Stimulated activated memory B cell treated with anti-CD40 and anti-IgM and Interleukin-4, amounts not matched to agents 10 μg/mL and 1 μg/mL and 100 μg/mL, for 72 hours (primary cell): ENCODE measurements around the gene KCNJ14.

Source experiments
- ATAC-seq: fragments of 150-1000 bp; cut with Tn5 transposase; 2 replicates; pipeline ENCODE4 v1.10.0; 2021
- H3K27ac Mint-ChIP-seq: one replicate; pipeline ENCODE4 v1.8.0; 2022; ENCODE audit warnings: mild to moderate bottlenecking, mixed read lengths
- H3K27me3 Mint-ChIP-seq: one replicate; pipeline ENCODE4 v1.8.0; 2022; ENCODE audit warnings: mixed read lengths
- H3K36me3 Mint-ChIP-seq: one replicate; pipeline ENCODE4 v1.8.0; 2022; ENCODE audit warnings: mixed read lengths
- H3K4me1 Mint-ChIP-seq: one replicate; pipeline ENCODE4 v1.8.0; 2022; ENCODE audit warnings: mixed read lengths
- H3K4me3 Mint-ChIP-seq: one replicate; pipeline ENCODE4 v1.8.0; 2022; ENCODE audit warnings: mild to moderate bottlenecking, moderate library complexity, mixed read lengths
- H3K9me3 Mint-ChIP-seq: one replicate; pipeline ENCODE4 v1.8.0; 2022; ENCODE audit warnings: mixed read lengths

The KCNJ14 gene

DNA sequence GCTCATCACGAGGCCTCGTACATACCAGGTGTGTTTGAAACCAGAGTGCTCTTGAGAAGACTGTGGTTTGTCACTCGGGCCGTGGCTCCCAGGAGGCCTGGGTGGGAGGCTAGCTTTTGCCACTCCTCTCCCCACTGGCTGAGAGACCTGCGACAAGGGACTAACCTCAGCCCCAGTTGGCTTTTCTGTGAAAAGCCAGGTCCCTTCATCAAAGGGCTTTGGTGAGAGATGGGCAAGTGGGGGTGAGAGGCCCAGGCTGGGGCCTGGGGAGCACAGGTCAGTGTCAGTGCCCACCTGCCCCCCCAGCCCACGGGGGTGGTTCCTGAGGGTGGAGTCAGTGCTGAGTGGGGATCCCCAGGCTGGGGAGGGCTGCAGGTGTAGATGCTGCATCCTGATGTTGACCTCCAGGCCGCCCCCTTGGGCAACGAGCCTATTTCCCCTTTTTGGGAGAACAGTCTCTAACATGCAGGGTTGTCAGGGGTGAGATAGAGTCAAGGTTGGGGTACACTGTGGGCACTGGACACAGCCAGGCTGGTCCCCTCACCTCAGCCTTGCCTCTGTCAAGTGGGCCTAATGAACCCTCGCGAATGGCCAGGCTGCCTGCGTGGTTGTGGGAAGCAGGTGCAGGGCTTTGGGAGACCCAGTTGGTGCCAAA is 661 bp downstream of the KCNJ14 start:
- Mint-ChIP-seq H3K36me3 (peaks cover 59% of the 10 kb centered on the region), H3K4me1 (peaks cover 25% of the 10 kb centered on the region), H3K4me3 (no peak overlapping the region), H3K9me3 (no peaks in the 10 kb centered on the region), H3K27me3 (no peaks in the 10 kb centered on the region), H3K27ac (peak overlapping the region; percentile 15)
- ATAC-seq: peak; percentile 59

DNA sequence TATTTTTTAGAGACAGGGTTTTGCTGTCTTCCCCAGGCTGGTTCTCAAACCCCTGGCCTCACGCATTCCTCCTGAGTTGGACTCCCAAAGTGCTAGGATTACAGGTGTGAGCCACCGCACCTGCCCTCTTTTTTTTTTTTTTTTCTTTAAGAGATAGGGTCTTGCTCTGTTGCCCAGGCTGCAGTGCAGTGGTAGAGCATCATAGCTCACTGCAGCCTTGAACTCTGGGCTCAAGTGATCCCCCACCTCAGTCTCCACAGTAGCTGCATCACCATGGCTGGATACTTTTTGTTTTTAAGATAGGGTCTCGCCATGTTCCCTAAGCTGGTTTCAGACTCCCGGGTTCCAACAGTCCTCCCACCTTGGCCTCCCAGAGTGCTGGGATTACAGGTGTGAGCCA is 1.5 kb downstream of the KCNJ14 start:
- H3K27me3 Mint-ChIP-seq: no peaks in the 10 kb centered on the region
- H3K36me3 Mint-ChIP-seq: peaks cover 57% of the 10 kb centered on the region
- no peaks in the 10 kb centered on the region for H3K9me3 Mint-ChIP-seq
- H3K27ac Mint-ChIP-seq: no peak overlapping the region
- H3K4me3 Mint-ChIP-seq: no peak overlapping the region
- no peak for ATAC-seq
- peaks cover 25% of the 10 kb centered on the region for H3K4me1 Mint-ChIP-seq

- Mint-ChIP-seq H3K27ac (no peak overlapping the region), H3K27me3 (no peaks in the 10 kb centered on the region), H3K4me1 (peaks cover 20% of the 10 kb centered on the region), H3K9me3 (no peaks in the 10 kb centered on the region), H3K4me3 (no peak overlapping the region), H3K36me3 (peaks cover 59% of the 10 kb centered on the region)
- no peak for ATAC-seq
These were observed 2.6 kb downstream of the KCNJ14 start for GRCh38 chr19:48458016-48458415.

DNA sequence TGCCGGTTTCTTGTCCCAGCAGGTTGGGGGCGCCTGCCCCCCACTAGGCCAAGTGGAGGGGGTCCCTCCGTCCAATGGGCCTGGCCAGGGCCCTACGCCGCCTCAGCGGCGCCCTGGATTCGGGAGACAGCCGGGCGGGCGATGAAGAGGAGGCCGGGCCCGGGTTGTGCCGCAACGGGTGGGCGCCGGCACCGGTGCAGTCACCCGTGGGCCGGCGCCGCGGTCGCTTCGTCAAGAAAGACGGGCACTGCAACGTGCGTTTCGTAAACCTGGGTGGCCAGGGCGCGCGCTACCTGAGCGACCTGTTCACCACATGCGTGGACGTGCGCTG is 6.2 kb downstream of the KCNJ14 start:
- Mint-ChIP-seq H3K36me3 (peaks cover 41% of the 10 kb centered on the region), H3K27me3 (no peaks in the 10 kb centered on the region), H3K4me3 (no peak overlapping the region), H3K27ac (no peak overlapping the region), H3K4me1 (no peaks in the 10 kb centered on the region), H3K9me3 (no peaks in the 10 kb centered on the region)
- peak; percentile 12 for ATAC-seq

- Mint-ChIP-seq H3K4me1 (no peaks in the 10 kb centered on the region), H3K36me3 (peaks cover 37% of the 10 kb centered on the region), H3K27ac (no peak overlapping the region), H3K27me3 (no peaks in the 10 kb centered on the region), H3K4me3 (no peak overlapping the region), H3K9me3 (no peaks in the 10 kb centered on the region)
- peak; percentile 44 for ATAC-seq
These were observed 6.7 kb downstream of the KCNJ14 start for GRCh38 chr19:48461982-48462655.

GRCh38 chr19:48465215-48465614 is 9.8 kb downstream of the KCNJ14 start:
- Mint-ChIP-seq H3K27ac (no peak overlapping the region), H3K4me3 (no peak overlapping the region), H3K36me3 (peaks cover 32% of the 10 kb centered on the region), H3K9me3 (no peaks in the 10 kb centered on the region), H3K27me3 (no peaks in the 10 kb centered on the region), H3K4me1 (peaks cover 19% of the 10 kb centered on the region)
- ATAC-seq: no peak

DNA sequence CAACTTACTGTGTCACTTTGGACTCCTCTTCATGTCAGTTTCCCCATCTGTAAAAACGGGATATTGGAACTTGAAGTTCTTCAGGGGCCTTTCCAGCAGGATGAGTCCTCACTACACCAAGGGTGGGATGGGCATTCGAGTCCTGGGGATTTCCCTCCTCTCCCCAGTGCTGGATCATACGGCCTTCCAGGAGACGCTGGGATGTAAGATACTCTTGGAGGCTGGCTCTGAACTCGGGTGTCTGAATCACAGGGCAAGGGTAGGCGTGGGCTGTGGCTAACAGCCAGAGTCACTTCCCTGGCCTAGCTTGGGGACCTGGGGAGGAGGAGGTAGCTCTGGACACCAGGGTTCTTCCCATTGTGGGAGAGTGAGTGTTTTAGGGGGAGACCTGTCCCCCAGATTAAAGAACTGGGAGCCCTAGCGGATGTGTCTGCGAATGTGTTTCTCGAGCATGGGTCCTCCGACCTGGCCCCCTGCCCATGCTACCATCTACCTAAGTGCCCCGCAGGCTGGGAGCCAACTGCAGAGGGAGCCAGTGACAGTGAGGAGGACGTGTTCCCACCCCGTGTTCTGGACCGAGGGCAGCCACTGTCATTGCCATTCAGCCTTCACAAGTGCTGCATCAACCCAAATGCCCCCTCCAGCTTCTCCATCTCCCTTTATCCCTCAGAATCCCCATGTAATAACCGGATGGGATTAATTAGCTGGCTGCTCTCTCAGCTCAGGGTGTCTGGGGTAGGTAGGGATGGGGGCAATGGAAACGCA is 11.4 kb downstream of the KCNJ14 start:
- Mint-ChIP-seq H3K27me3 (no peaks in the 10 kb centered on the region), H3K27ac (no peak overlapping the region), H3K4me1 (peaks cover 29% of the 10 kb centered on the region), H3K4me3 (no peak overlapping the region), H3K9me3 (no peaks in the 10 kb centered on the region), H3K36me3 (peaks cover 34% of the 10 kb centered on the region)
- ATAC-seq: no peak

DNA sequence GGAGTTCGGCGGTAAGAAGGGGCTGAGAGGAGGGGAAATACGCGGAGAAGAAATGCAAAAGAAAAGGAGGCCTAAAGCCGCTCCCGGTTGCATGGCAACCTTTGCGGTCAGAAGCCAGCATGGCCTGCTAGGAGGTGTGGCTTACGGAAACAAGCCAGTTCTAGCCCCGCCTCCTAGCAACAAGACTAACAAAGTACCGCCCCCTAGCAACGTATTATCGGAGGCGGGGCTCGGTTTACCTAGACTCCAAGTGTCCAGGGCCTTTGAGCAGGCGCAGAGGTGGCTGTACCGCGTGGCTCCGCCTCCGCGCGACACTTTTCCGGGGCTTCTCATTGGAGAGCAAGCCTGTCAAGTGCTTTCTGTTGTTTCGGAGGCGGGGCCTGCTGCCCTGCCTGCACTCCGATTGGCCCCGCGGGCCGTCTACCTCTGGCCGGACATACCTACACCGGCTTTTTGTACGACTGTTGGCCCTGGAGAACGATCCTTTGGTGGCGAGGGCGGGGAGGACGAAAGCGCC is 13.5 kb downstream of the KCNJ14 start:
- peaks cover 43% of the 10 kb centered on the region for H3K36me3 Mint-ChIP-seq
- H3K27ac Mint-ChIP-seq: peak overlapping the region; percentile 71
- no peaks in the 10 kb centered on the region for H3K9me3 Mint-ChIP-seq
- peaks cover 29% of the 10 kb centered on the region for H3K4me1 Mint-ChIP-seq
- ATAC-seq: peak; percentile 97
- no peaks in the 10 kb centered on the region for H3K27me3 Mint-ChIP-seq
- H3K4me3 Mint-ChIP-seq: peak overlapping the region; percentile 81

DNA sequence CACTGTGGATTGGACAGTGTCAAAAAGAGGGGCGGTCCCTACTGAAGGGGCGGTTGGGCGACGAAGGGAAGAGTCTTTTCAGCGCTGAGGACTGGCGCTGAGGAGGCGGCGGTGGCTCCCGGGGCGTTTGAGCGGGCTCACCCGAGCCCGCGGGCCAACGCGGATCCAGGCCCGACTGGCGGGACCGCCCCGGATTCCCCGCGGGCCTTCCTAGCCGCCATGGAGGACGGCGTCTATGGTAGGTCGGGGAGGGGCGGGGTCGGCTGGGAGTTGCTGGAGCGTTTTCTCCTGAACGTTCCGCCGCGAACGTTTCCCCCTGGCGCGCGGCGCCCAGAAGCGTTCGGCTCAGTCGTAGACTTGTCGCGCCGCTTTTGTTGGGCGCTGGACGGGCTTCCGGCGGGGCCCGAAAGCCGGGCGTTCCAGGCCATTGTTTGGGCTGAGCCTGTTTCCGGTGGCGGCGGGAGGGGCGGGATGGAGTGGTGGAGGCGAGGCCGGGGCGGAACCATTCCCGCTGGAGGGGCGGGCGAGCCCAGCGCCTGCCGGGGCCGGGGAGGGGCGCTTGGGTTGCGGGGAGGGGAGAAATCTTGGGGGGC is 14.0 kb downstream of the KCNJ14 start, which contains the start of gene CYTH2:
Gene CYTH2, plus strand, starts transcription at position 81 of the 593 bp plus-strand sequence. Its CDS starts 139 bp downstream, at position 220.
- Mint-ChIP-seq H3K27me3 (no peaks in the 10 kb centered on the region), H3K9me3 (no peaks in the 10 kb centered on the region), H3K4me1 (peaks cover 33% of the 10 kb centered on the region), H3K27ac (peak within 1 kb of the TSS; percentile 71), H3K36me3 (peaks cover 41% of the 10 kb centered on the region), H3K4me3 (peak within 1 kb of the TSS; percentile 81)
- ATAC-seq: peak; percentile 42

- Mint-ChIP-seq H3K27me3 (no peaks in the 10 kb centered on the region), H3K4me3 (peak overlapping the region; percentile 81), H3K4me1 (peaks cover 36% of the 10 kb centered on the region), H3K27ac (peak overlapping the region; percentile 71), H3K9me3 (no peaks in the 10 kb centered on the region), H3K36me3 (peaks cover 49% of the 10 kb centered on the region)
- ATAC-seq: no peak
These were observed 14.7 kb downstream of the KCNJ14 start for GRCh38 chr19:48469934-48470680.

DNA sequence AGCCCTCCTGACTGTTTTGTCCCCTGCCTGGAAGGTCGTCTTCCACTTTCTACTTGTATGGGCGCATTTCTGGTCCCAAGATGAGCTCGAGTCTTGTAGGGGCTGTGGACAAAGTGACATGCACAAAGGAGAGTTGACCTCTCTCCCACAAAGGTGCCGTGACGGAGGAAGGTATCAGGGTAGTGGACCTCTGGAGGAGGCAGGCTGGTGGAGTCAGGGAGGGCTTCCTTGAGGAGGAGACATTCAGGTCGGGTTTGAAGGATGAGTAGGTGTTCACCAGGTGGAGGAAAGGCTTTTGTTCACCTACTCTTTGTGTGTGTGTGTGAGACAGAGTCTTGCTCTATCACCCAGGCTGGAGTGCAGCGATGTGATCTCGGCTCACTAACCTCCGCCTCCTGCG is 15.5 kb downstream of the KCNJ14 start:
- Mint-ChIP-seq H3K27ac (no peak overlapping the region), H3K36me3 (peaks cover 56% of the 10 kb centered on the region), H3K4me1 (peaks cover 36% of the 10 kb centered on the region), H3K9me3 (no peaks in the 10 kb centered on the region), H3K27me3 (no peaks in the 10 kb centered on the region), H3K4me3 (no peak overlapping the region)
- ATAC-seq: no peak

GRCh38 chr19:48471836-48472235 is 16.5 kb downstream of the KCNJ14 start:
- Mint-ChIP-seq H3K36me3 (peaks cover 61% of the 10 kb centered on the region), H3K27me3 (no peaks in the 10 kb centered on the region), H3K9me3 (no peaks in the 10 kb centered on the region), H3K4me1 (peaks cover 36% of the 10 kb centered on the region), H3K27ac (peak overlapping the region; percentile 40), H3K4me3 (no peak overlapping the region)
- ATAC-seq: no peak

GRCh38 chr19:48473161-48473966 is 18.0 kb downstream of the KCNJ14 start:
- H3K4me3 Mint-ChIP-seq: no peak overlapping the region
- no peak for ATAC-seq
- no peaks in the 10 kb centered on the region for H3K27me3 Mint-ChIP-seq
- H3K4me1 Mint-ChIP-seq: peaks cover 28% of the 10 kb centered on the region
- no peaks in the 10 kb centered on the region for H3K9me3 Mint-ChIP-seq
- no peak overlapping the region for H3K27ac Mint-ChIP-seq
- H3K36me3 Mint-ChIP-seq: peaks cover 68% of the 10 kb centered on the region

GRCh38 chr19:48474084-48474592 is 18.8 kb downstream of the KCNJ14 start:
- Mint-ChIP-seq H3K9me3 (no peaks in the 10 kb centered on the region), H3K27me3 (no peaks in the 10 kb centered on the region), H3K27ac (no peak overlapping the region), H3K4me3 (no peak overlapping the region), H3K4me1 (peaks cover 23% of the 10 kb centered on the region), H3K36me3 (peaks cover 71% of the 10 kb centered on the region)
- no peak for ATAC-seq
